K562 (cell line): ENCODE measurements around the gene ATP2B1. TPM values are rescaled to one million over a fixed set of nuclear protein-coding genes. Genes with fewer than 3 reads are reported as not detected.

Source experiments
- ATAC-seq: fragments of 200-7000 bp; cut with Tn5 transposase; 3 replicates; pipeline ENCODE4 v1.9.1; 2020; ENCODE audit warnings: moderate library complexity
- BruUV-seq: library from RNA; stranded (reverse); fragments of 400-500 nt; replicated peaks from 2 replicates; lab custom pipeline; 2021; lab: Mats Ljungman, UMichigan
- CTCF ChIA-PET: fragments of 300-600 bp; formaldehyde crosslinking; extraction: SDS; loops from one replicate; lab custom pipeline; 2021; ENCODE audit warnings: low intra/inter-chr PET ratio; lab: Yijun Ruan, JAX
- POLR2A ChIA-PET: fragments of 300-600, 350-650 bp; sonication (Branson Sonifier 250); formaldehyde crosslinking; extraction: SDS; loops from one replicate; lab custom pipeline; 2021; ENCODE audit warnings: antibody characterized with exemption, inconsistent platforms; lab: Yijun Ruan, JAX
- DNase-seq, 4 experiments: peaks; one replicate each; pipeline versions ENCODE4 v3.0.0 to v3.0.0-alpha.2; 2011 to 2018; ENCODE audit warnings: low spot score in 3 of 4, mixed read lengths in 3 of 4; ENCODE audit errors: extremely low read depth in 1 of 4
- FAIRE-seq: peaks from 2 replicates; lab custom pipeline; 2011; peaks lifted over from hg19 to GRCh38; lab: Jason Lieb, UNC
- H2AFZ ChIP-seq: 2 replicates; pipeline ENCODE4 v1.6.0; 2011; ENCODE audit warnings: low read depth, low read length, control low read depth, inconsistent platforms
- H3K27ac ChIP-seq: fragments of 200-600 bp; 3 replicates; pipeline ENCODE4 v1.8.0; 2011; ENCODE audit warnings: low read depth, mild to moderate bottlenecking, control low read depth, inconsistent platforms, low read length, moderate library complexity, mixed read lengths; ENCODE audit errors: extremely low read depth
- H3K27me3 ChIP-seq, 2 experiments: fragments of 300-600 bp in 1 of 2; 2 replicates in 1 of 2; 3 replicates in 1 of 2; pipeline versions ENCODE4 v1.6.0 to v1.8.0; 2011; ENCODE audit warnings: inconsistent platforms in 2 of 2, low read length in 2 of 2, mild to moderate bottlenecking in 1 of 2, mixed read lengths in 1 of 2, moderate library complexity in 1 of 2; ENCODE audit not compliant: control insufficient read depth in 2 of 2, insufficient read depth in 2 of 2
- H3K36me3 ChIP-seq: fragments of 300-600 bp; 3 replicates; pipeline ENCODE4 v1.8.0; 2011; ENCODE audit warnings: mild to moderate bottlenecking, low read length, inconsistent platforms; ENCODE audit not compliant: control insufficient read depth, insufficient read depth
- H3K4me1 ChIP-seq, 2 experiments: fragments of 200-600 bp in 1 of 2; replicated peaks in 1 of 2; 2 replicates in 1 of 2; 3 replicates in 1 of 2; pipeline versions ENCODE4 v1.5.1 to v1.8.0; 2011; ENCODE audit warnings: inconsistent platforms in 2 of 2, low read length in 2 of 2, mild to moderate bottlenecking in 1 of 2, mixed read lengths in 1 of 2, moderate library complexity in 1 of 2; ENCODE audit not compliant: control insufficient read depth in 2 of 2, insufficient read depth in 2 of 2
- H3K4me2 ChIP-seq: 2 replicates; pipeline ENCODE4 v1.6.1; 2011; ENCODE audit warnings: low read length, control low read depth, inconsistent platforms, mixed read lengths; ENCODE audit not compliant: insufficient read depth
- H3K4me3 ChIP-seq: fragments of 200-600 bp; sonication (generic), shearing (Covaris generic); 2 replicates; pipeline ENCODE4 v1.5.1; 2016; ENCODE audit warnings: control low read depth, inconsistent platforms
- H3K79me2 ChIP-seq: fragments of 200-600 bp; 3 replicates; pipeline ENCODE4 v1.8.0; 2011; ENCODE audit warnings: low read length, inconsistent platforms; ENCODE audit not compliant: control insufficient read depth, insufficient read depth
- H3K9ac ChIP-seq, 2 experiments: 2 replicates each; pipeline versions ENCODE4 v1.6.0 to v1.6.1; 2011; ENCODE audit warnings: low read depth in 2 of 2, low read length in 2 of 2, control low read depth in 1 of 2, inconsistent platforms in 1 of 2, mild to moderate bottlenecking in 1 of 2, mixed read lengths in 1 of 2; ENCODE audit not compliant: insufficient read depth in 1 of 2
- H3K9me1 ChIP-seq: one replicate; pipeline ENCODE4 v1.6.0; 2011; ENCODE audit warnings: inconsistent platforms, mild to moderate bottlenecking, low read length, moderate library complexity; ENCODE audit not compliant: control insufficient read depth, insufficient read depth
- H3K9me3 ChIP-seq: replicated peaks from 2 replicates; pipeline ENCODE4 v1.5.1; 2011; ENCODE audit warnings: low read depth, low read length, inconsistent platforms; ENCODE audit not compliant: control insufficient read depth, insufficient read depth
- H4K20me1 ChIP-seq: replicated peaks from 2 replicates; pipeline ENCODE4 v1.6.1; 2011; ENCODE audit warnings: low read length, inconsistent platforms, mixed read lengths; ENCODE audit not compliant: control insufficient read depth, insufficient read depth
- ATF2 ChIP-seq: sonication (generic); formaldehyde crosslinking; IDR thresholded peaks from 2 replicates; pipeline ENCODE4 v1.8.1; 2022; ENCODE audit warnings: missing genetic modification reagents
- CHD1 ChIP-seq: fragments of 200-600 bp; sonication (generic); IDR thresholded peaks from one replicate; pipeline ENCODE4 v1.6.1; 2012; ENCODE audit warnings: mild to moderate bottlenecking, moderate library complexity, low read length, inconsistent platforms
- EZH2 ChIP-seq: IDR thresholded peaks from 2 replicates; pipeline ENCODE4 v1.6.1; 2012; ENCODE audit warnings: low read depth, mild to moderate bottlenecking, inconsistent platforms, low read length, borderline replicate concordance
- FOXA3 ChIP-seq, 2 experiments: fragments of 450-650 bp in 1 of 2; sonication (generic) in 1 of 2; formaldehyde crosslinking; IDR thresholded peaks in 1 of 2; conservative IDR thresholded peaks in 1 of 2; 2 replicates each; pipeline versions ENCODE4 v1.4.0 to v1.8.0; 2020 to 2022; ENCODE audit warnings: mild to moderate bottlenecking in 2 of 2, missing genetic modification reagents in 1 of 2
- FOXP1 ChIP-seq: sonication (generic); formaldehyde crosslinking; IDR thresholded peaks from 2 replicates; pipeline ENCODE4 v1.8.0; 2022; ENCODE audit warnings: mild to moderate bottlenecking, missing genetic modification reagents
- HMG20A ChIP-seq: fragments of 450-650 bp; formaldehyde crosslinking; conservative IDR thresholded peaks from 2 replicates; pipeline ENCODE4 v1.4.0; 2020; ENCODE audit warnings: mild to moderate bottlenecking, mixed read lengths
- IRF2 ChIP-seq: sonication (generic); formaldehyde crosslinking; IDR thresholded peaks from 2 replicates; pipeline ENCODE4 v1.8.1; 2022; ENCODE audit warnings: mild to moderate bottlenecking, missing genetic modification reagents
- PCBP1 ChIP-seq: fragments of 200-400 bp; formaldehyde crosslinking; IDR thresholded peaks from 2 replicates; pipeline ENCODE4 v1.6.1; 2018; ENCODE audit warnings: mild to moderate bottlenecking, low read depth, low read length; ENCODE audit not compliant: poor library complexity, severe bottlenecking
- RBM34 ChIP-seq: fragments of 200-400 bp; formaldehyde crosslinking; IDR thresholded peaks from 2 replicates; pipeline ENCODE4 v1.6.1; 2018; ENCODE audit warnings: low read length, borderline replicate concordance; ENCODE audit not compliant: insufficient read depth
- SMAD3 ChIP-seq: fragments of 450-650 bp; formaldehyde crosslinking; conservative IDR thresholded peaks from 2 replicates; pipeline ENCODE4 v1.4.0; 2020; ENCODE audit warnings: mild to moderate bottlenecking
- SRSF3 ChIP-seq: fragments of 200-400 bp; formaldehyde crosslinking; IDR thresholded peaks from 2 replicates; pipeline ENCODE4 v1.6.1; 2016; ENCODE audit warnings: mild to moderate bottlenecking, low read length, moderate library complexity; ENCODE audit not compliant: insufficient read depth
- SUPT5H ChIP-seq: fragments of 450-650 bp; IDR thresholded peaks from 2 replicates; pipeline ENCODE4 v1.6.1; 2016
- ZC3H8 ChIP-seq: fragments of 450-650 bp; IDR thresholded peaks from 2 replicates; pipeline ENCODE4 v1.6.1; 2017
- ZNF175 ChIP-seq: fragments of 200-800 bp; sonication (Bioruptor generic); IDR thresholded peaks from 2 replicates; pipeline ENCODE4 v1.6.1; 2016; ENCODE audit warnings: low read depth, mild to moderate bottlenecking, missing genetic modification characterization, missing compliant biosample characterization
- WGBS: fragments of 100-300 bp; shearing (Covaris generic); methylation state at CpG from one replicate; pipeline ENCODE4 v1.1.6; 2016; ENCODE audit warnings: low coverage, mixed read lengths; ENCODE audit not compliant: insufficient coverage; ENCODE audit errors: missing lambda C conversion rate; 5-methylcytosine and 5-hydroxymethylcytosine counted together
- in situ Hi-C: fragments of 300-500 bp; cut with MboI; formaldehyde crosslinking; loops from 4 replicates; pipeline ENCODE4 v1.15.0; 2018; ENCODE audit warnings: inconsistent platforms, mixed read lengths
- intact Hi-C: fragments of 100-400 bp; cut with micrococcal nuclease; formaldehyde crosslinking; loops from 2 replicates; pipeline ENCODE4 v1.14.2; 2022
- polyA plus RNA-seq, 8 experiments: library from polyadenylated mRNA; depleted of rRNA in 4 of 8; stranded (reverse) in 5 of 8; unstranded in 3 of 8; fragments of >200 nt; fragmentation: Nextera tagmentation in 2 of 8; fragmentation: Illumina TruSeq in 1 of 8; extraction: Ambion mirVana in 2 of 8; extraction: Trizol in 1 of 8; gene quantifications; 2 replicates each; pipeline versions ENCODE4 v1.2.1 to v1.2.3, GENCODE V29; 2011 to 2014; ENCODE audit warnings: inconsistent platforms in 1 of 8, missing spikeins in 1 of 8
- total RNA-seq, 7 experiments: library from RNA; depleted of rRNA in 6 of 7; stranded (reverse); fragments of >200 nt in 6 of 7; fragmentation: Illumina TruSeq in 2 of 7; extraction: Trizol in 2 of 7; gene quantifications; 2 replicates each; pipeline versions ENCODE4 v1.2.1 to v1.2.3, GENCODE V29; 2011 to 2021; ENCODE audit warnings: low replicate concordance in 1 of 7
- TF ChIP-seq, protein P1 (sequence below), 2 experiments: fragments of 200-800 bp in 1 of 2; sonication (Bioruptor generic) in 1 of 2; sonication (generic) in 1 of 2; formaldehyde crosslinking in 1 of 2; IDR thresholded peaks in 1 of 2; conservative IDR thresholded peaks in 1 of 2; 2 replicates each; pipeline versions ENCODE4 v1.5.0 to v1.6.1; 2016 to 2020; ENCODE audit warnings: missing compliant biosample characterization in 1 of 2, missing genetic modification characterization in 1 of 2, missing genetic modification reagents in 1 of 2
- TF ChIP-seq, protein P2 (sequence below): fragments of 450-650 bp; IDR thresholded peaks from 2 replicates; pipeline ENCODE4 v1.7.1; 2018; ENCODE audit warnings: mild to moderate bottlenecking, low read depth; ENCODE audit not compliant: partially characterized antibody

The ATP2B1 gene
- total and polyA plus RNA-seq, 9 of the 15 experiments (the other 6 are each of a cell fraction or from before 2014, with no cell fraction given): 8.6 to 39.0 (median 27.8) TPM

DNA sequence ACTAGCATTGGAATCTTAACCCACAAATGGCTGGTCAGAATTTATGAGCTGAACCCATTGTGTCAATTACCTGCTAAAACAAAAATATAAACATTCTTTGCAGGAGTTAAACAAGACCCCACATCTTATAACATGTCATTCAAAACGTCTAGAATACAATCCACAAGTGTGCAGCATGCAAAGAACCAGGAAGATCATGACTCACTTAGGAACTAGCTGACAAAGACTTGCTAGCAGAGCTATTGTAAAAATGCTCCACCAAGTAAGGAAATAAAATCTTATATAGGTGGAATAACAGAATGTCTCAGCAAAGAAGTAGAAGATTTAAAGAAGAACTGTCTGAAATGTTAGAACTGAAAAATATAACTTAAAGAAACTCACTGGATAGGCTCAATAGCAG is 156.3 kb downstream of the ATP2B1 start:
- no peaks in the 10 kb centered on the region for H3K27me3 ChIP-seq
- intact Hi-C loops (no loop called here), in situ Hi-C loops (no loop called here)
- H3K36me3 ChIP-seq: no peaks in the 10 kb centered on the region
- no peaks in the 10 kb centered on the region for H3K79me2 ChIP-seq
- POLR2A ChIA-PET: interaction anchor here (0.5 to 1.7 kb wide), 3 partner anchors 8 to 30 kb away, joined by 3 to 5 read pairs (median 4); no protein-coding TSS in a partner anchor
- no peak overlapping the region for H3K27ac ChIP-seq
- TF ChIP-seq, protein P1, sequence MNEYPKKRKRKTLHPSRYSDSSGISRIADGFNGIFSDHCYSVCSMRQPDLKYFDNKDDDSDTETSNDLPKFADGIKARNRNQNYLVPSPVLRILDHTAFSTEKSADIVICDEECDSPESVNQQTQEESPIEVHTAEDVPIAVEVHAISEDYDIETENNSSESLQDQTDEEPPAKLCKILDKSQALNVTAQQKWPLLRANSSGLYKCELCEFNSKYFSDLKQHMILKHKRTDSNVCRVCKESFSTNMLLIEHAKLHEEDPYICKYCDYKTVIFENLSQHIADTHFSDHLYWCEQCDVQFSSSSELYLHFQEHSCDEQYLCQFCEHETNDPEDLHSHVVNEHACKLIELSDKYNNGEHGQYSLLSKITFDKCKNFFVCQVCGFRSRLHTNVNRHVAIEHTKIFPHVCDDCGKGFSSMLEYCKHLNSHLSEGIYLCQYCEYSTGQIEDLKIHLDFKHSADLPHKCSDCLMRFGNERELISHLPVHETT (CRISPR knock-in tag; conservative IDR thresholded peaks at IDR 0.05 in 1 of 2, IDR thresholded peaks at IDR 0.05 in 1 of 2): no peak
- no peak for TF ChIP-seq FOXP1 (CRISPR knock-in tag)
- no peak for TF ChIP-seq SUPT5H
- no peak for TF ChIP-seq ZNF175 (CRISPR knock-in tag)
- no peak for TF ChIP-seq FOXA3 (CRISPR knock-in tag; conservative IDR thresholded peaks at IDR 0.05 in 1 of 2, IDR thresholded peaks at IDR 0.05 in 1 of 2)
- no peak for TF ChIP-seq RBM34
- TF ChIP-seq EZH2: no peak
- no peak for TF ChIP-seq SRSF3
- TF ChIP-seq, protein P2, sequence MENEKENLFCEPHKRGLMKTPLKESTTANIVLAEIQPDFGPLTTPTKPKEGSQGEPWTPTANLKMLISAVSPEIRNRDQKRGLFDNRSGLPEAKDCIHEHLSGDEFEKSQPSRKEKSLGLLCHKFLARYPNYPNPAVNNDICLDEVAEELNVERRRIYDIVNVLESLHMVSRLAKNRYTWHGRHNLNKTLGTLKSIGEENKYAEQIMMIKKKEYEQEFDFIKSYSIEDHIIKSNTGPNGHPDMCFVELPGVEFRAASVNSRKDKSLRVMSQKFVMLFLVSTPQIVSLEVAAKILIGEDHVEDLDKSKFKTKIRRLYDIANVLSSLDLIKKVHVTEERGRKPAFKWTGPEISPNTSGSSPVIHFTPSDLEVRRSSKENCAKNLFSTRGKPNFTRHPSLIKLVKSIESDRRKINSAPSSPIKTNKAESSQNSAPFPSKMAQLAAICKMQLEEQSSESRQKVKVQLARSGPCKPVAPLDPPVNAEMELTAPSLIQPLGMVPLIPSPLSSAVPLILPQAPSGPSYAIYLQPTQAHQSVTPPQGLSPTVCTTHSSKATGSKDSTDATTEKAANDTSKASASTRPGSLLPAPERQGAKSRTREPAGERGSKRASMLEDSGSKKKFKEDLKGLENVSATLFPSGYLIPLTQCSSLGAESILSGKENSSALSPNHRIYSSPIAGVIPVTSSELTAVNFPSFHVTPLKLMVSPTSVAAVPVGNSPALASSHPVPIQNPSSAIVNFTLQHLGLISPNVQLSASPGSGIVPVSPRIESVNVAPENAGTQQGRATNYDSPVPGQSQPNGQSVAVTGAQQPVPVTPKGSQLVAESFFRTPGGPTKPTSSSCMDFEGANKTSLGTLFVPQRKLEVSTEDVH: no peak
- TF ChIP-seq PCBP1: no peak
- TF ChIP-seq CHD1: no peak
- TF ChIP-seq IRF2 (CRISPR knock-in tag): no peak
- TF ChIP-seq ZC3H8: no peak
- TF ChIP-seq ATF2 (CRISPR knock-in tag): no peak
- no peak for TF ChIP-seq SMAD3 (CRISPR knock-in tag)
- no peak for TF ChIP-seq HMG20A (CRISPR knock-in tag)
- CTCF ChIA-PET: interaction anchor here (0.6 kb wide), 1 partner anchor 232 kb away, joined by 4 read pairs; no protein-coding TSS in a partner anchor
- ATAC-seq (no peak), FAIRE-seq (no peak), DNase-seq (no peak)
- no peaks in the 10 kb centered on the region for H3K4me1 ChIP-seq
- no TSS peak for BruUV-seq
- H3K9me3 ChIP-seq: no peaks in the 10 kb centered on the region
- H3K9me1 ChIP-seq: no peaks in the 10 kb centered on the region
- no peak overlapping the region for H2AFZ ChIP-seq
- no peaks in the 10 kb centered on the region for H4K20me1 ChIP-seq
- no peak overlapping the region for H3K4me3 ChIP-seq
- WGBS: 0% methylated on average over 1 of the region's 1 CpG
- no peak overlapping the region for H3K9ac ChIP-seq
- H3K4me2 ChIP-seq: no peak overlapping the region
